GM21381 (cell line): Measurements from ENCODE around the gene APOL2.
"Not testable (repeated sequence)": the region's sequence is repeated elsewhere in the genome, so short reads cannot be mapped to it uniquely, and the experiment has no call there.

Source experiments
- ATAC-seq: cut with Tn5 transposase; IDR thresholded peaks from one replicate; pipeline ENCODE4 v1.9.1; 2021; ENCODE audit warnings: mild to moderate bottlenecking, moderate library complexity; ENCODE audit not compliant: unreplicated experiment

The APOL2 gene

DNA sequence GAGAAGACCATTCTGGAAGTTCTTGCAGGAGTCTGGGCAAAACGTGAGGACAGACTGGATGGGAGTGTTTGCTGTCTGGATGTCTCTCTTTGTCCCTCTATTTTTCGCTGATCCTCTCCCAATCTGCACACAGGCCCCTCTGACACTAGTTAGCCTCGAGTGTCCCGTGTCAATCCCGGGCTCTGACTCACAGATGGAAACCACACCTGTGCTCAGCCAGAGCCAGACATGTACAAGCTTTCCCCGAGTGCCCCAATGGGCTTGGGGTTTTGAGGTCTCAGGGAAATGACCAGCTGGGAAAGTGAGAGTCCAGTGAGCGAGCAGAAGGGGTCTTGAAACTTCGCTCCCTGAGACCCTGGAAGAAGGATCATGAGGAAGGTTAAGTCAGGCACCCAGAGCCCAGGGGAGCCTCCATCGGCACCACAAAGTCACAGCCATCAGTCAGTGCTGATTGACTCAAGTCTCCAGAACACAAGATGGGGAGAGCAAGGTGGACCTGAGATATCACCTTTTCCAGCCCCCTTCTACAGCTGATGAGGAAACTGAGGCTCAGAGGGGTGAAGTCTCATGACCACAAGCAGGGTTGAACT is 13.9 kb downstream of the APOL2 start:
- no peak for ATAC-seq

DNA sequence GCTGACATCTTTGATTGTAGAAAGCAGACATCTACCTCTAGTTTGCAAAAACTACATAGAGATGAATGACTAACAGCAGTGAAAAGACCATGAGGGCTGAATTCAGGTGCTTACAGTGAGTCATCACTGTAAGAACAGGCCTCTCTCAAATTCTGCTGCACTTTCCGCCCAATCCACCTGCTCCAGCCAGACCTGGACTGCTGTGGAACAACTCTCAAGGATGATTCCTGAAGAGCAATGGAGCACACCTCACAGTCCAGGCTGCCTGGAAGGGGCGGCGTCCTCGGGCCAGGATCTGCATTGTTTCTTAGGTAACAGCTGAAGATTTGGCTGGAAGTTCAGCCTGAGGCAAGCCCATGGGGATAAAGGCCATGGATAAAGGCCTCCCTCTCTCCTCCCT is 15.1 kb downstream of the APOL2 start:
- ATAC-seq, result no peak

- ATAC-seq, result no peak
These were observed 15.8 kb downstream of the APOL2 start for GRCh38 chr22:36223504-36223903.

GRCh38 chr22:36222887-36223450 is 16.4 kb downstream of the APOL2 start:
- ATAC-seq, result no peak

DNA sequence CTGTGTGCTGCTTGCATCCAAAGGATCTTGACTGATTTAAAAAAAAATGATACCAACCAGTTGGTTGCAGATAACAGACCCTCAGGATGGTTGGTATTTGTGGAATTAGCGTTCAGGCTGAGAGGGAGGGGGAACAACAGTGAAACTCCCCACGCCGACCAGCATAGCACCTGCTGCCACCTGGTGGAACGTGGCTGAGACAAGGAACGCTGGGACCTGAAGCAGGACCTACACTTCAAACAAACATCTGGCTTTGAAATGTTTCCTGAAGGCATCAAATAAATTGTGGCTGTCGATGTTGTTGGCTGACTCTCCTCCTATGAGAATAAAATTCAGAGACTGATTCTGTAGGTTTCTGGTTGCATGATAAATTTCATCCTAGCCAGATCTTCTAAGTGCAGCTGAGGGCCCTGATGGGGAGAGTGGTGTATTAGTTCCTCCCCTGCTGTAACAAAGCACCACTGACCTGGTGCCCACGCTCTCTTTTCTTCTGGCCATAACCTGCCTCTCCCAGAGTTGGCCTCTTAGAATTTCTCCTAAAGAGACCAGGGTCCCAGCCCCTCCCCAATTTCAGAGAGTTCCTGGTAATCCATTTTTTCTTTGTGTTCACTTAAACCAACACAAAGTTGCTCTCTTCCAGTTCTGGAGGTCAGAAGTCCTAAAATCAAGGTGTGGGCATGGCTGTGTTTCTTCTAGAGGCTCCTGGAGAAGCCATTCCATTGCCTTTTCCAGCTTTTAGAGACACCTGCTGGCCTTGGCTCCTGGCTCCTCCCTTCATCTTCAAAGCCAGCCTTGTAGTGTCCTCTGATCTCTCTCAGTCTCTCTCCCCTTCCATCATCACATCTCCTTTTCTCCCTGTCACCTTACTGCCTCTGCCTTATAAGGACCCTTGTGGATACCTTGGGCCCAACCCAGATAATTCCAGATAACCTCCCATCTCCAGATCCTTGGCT is 17.3 kb downstream of the APOL2 start:
- no peak for ATAC-seq

GRCh38 chr22:36220451-36220921 is 18.8 kb downstream of the APOL2 start:
- ATAC-seq, result no peak

GRCh38 chr22:36218648-36219193 is 20.6 kb downstream of the APOL2 start:
- no peak for ATAC-seq

DNA sequence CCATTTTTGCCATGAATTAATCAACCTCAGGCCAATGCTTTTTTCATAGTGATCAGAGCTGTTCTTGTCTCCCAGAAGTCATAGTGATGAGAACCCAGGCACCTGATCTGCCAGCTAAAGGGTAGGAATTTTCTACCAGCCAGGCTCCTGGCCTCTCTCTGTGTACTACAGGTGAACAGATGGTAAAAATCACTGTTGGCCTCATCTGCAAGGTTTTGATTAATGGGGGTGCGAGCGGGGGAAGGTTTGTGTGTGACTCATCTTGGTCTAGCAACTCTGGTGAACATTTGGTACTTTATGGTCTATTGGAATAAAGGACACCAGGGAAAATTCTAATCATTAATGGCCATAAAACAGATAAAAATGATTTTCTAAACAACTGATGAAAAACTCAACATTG is 23.3 kb downstream of the APOL2 start:
- ATAC-seq, result no peak

DNA sequence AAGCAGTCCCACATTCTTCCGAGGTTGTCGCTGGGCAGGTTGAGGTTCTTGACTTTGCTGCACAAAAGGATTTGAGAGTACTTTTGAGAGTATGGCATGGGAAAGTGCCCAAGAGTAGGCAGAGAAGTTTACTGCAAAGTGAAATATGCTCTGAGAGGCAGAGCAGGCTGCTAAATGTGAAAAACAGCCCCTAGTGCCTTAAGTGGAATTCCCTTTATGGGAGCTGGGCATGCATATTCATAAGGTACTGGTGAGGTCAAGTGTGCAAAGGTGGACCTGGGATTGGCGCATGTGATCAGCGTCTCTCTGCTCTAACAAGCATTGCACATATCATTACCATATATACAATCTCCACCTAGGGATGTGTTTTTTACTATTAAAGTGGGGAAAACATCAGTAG is 25.7 kb downstream of the APOL2 start:
- ATAC-seq, result no peak

GRCh38 chr22:36212901-36213300 is 26.4 kb downstream of the APOL2 start:
- no peak for ATAC-seq

DNA sequence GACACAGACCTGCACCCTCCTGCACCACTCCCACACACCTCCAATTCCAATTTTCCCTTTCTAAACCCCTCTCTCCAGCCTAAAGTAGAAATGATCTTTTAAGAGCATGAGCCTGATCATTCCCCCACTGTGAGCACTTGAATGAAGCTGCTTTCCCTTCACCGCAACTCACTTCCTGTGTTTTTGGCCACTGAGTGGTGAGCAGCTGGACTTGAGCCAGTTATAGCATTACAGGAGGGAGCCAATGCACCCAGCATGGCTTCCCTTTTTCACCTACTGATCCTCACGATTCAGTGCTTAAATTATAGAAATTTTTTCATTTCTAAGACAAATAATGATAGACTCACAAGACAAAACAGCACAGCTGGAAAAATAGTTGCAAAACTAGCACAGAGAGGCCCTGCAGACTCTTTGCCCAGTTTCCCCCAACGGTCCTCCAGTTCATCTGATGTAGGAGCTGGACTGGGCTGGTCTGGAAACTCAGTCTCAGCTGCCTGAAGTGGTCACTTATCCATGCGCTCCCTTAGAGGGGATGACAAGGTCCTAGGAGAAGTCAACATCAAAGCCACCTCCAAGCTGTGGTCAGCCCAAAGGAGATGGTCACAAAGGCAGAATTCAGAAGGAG is 28.0 kb downstream of the APOL2 start:
- ATAC-seq, result no peak

DNA sequence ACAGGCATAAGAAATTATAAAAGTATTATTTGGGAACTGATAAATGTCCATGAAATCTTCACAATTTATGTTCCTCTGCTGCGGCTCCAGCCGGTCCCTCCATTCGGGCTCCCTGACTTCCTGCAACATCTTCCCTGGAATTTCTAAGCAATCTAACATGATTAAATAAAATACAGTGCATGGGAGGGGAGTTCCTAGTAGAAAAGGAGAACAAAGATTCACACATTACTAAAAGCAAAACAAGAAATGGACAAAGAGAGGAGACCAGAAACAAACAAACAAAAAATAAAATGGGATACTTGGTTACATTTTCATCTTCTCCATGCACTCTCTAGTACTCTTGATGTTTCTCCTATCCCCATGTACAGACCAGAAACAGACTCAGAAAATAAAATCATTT is 29.1 kb downstream of the APOL2 start:
- no peak for ATAC-seq

DNA sequence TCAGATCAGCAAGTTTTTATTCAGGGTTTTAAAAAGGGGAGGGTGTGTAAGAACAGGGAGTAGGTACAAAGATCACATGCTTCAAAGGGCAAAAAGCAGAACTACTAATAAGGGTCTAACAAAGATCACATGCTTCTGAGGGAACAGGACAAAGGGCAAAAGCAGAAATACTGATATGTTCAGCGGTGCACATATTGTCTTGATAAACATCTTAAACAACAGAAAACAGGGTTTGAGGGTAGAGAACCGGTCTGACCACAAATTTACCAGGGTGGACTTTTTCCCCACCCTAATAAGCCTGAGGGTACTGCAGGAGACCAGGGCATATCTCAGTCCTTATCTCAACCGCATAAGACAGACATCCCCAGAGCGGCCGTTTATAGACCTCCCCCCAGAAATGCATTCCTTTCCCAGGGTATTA is 29.8 kb downstream of the APOL2 start:
- ATAC-seq, result not testable (repeated sequence)

- ATAC-seq, result no peak
These were observed 30.4 kb downstream of the APOL2 start for GRCh38 chr22:36208914-36209313.

DNA sequence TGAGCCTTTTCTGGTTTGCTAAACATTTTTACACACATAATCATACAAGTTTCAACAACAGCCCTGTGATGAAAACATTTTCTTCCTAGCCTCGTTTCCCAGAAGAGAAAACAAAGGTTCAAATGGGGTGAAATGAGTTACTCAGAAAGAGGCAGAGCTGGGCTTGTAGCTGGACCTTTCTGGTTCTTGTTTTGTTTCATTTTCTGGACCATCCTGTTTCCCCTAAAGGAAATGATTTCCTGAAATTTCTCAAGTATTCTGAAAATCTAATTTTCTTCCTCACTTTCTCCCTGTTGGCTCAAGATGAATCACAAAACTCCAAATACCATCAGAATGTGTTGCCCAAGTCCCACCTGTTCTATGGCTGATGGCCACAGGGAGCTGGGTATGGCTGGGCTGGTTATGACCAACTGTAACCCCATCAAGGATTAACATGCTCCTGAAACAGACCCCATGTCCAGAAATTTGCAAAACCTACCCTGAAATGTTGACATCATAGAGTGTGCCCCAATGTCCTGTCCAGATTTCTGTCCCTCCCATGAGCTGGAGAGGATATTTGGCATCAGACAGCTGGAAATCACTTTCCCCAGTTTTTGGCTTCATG is 31.1 kb downstream of the APOL2 start:
- ATAC-seq, result no peak

DNA sequence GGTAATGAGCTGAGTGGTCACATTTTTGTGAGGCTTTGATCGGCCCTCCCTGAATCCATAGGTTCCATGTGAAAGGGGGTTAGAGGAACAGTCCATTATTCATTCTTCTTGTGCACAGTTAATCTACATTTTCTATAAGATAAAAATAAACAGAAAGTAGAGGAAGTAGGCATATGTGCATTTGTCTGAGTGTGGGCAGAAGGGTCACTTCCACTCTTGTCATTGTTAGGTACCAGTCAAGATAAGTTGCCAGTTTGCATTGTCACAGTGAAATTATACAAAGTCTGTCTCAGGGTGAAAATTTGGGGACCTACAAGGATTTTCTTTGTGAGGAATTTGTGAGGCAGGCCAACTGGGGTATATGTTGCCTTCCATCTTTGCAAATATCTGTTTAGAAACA is 33.1 kb downstream of the APOL2 start:
- ATAC-seq, result no peak

DNA sequence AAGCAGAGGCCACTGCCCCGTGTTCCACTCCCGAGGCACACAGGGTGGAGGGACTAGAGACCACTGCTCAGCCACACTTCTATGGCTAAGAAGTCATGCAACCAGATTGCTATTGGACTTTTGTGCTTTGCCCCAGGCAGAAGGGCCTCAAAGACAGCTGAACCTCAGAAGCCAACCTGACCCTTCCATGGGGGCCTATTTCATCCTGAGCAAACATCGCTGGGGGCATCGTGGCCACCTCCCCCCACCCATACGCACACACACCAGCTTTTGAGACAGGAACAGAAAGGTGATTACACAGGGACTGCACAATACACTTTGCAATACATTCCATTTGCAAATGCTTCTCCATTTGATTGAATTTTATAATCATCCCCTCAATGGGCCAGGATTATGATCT is 33.8 kb downstream of the APOL2 start:
- ATAC-seq, result not testable (repeated sequence)

GRCh38 chr22:36204632-36205015 is 34.7 kb downstream of the APOL2 start:
- ATAC-seq, result no peak

GRCh38 chr22:36204001-36204631 is 35.2 kb downstream of the APOL2 start:
- no peak for ATAC-seq

- ATAC-seq, result not testable (repeated sequence)
These were observed 35.9 kb downstream of the APOL2 start for GRCh38 chr22:36203441-36203840.
